ENCODE results near the gene DENND6B.
"Not testable (repeated sequence)": the region's sequence is repeated elsewhere in the genome, so short reads cannot be mapped to it uniquely, and the experiment has no call there.

DENND6B gene

DNA sequence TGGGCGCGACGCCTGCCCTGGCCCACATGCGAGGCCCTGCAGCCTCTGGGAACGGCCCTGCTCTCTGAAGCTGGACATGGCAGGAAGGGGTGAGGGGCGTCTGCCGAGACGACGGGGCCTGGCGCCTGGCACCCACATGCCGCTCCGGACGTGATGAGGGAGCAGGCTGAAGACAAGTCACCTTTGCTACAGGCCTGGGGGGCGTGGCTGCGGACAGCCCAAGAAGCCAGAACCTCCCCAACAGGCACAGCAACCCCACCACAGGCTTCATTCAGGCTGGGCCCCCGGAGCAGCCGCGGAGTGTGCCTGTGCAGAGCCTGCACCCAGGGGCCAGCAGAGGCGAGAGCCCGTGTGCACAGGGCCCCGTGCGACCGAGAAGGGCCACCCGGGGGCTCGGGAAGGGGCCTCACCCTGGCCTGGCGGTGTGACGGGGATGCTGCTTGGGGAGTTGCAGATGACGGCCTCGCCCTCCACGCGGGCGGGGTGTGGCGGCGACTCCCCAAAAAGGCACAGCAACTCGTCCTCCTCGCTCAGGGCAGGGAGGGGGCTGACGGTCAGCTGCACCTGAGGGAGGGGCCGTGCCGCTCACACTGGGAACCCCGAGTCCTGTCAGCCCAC, 40.0 kb downstream of the DENND6B start:
- no peak for DNase-seq (ENCODE audit: low read depth in 2 of 2, low spot score in 1 of 2)

DNA sequence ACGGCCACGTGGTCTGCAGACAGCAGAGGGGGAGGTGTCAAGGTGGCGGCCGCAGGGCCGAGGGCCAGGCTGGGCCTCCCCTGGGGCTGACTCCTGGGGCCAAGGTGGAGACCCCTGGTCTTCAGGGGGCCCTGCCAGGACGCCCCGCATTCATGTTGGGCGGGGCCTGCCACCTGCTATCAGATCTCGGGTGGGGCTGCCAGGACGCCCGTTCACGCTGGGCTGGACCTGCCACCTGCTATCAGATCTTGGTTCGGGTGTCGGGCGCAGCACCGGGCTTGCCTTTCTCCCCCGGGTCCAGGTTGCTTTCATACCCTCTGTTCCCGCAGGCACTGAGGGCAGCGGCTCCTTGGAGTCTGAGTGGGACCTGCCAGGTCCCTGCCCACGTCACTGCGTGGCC, 40.5 kb downstream of the DENND6B start:
- no peak for DNase-seq (ENCODE audit: low read depth in 2 of 2, low spot score in 1 of 2)

DNA sequence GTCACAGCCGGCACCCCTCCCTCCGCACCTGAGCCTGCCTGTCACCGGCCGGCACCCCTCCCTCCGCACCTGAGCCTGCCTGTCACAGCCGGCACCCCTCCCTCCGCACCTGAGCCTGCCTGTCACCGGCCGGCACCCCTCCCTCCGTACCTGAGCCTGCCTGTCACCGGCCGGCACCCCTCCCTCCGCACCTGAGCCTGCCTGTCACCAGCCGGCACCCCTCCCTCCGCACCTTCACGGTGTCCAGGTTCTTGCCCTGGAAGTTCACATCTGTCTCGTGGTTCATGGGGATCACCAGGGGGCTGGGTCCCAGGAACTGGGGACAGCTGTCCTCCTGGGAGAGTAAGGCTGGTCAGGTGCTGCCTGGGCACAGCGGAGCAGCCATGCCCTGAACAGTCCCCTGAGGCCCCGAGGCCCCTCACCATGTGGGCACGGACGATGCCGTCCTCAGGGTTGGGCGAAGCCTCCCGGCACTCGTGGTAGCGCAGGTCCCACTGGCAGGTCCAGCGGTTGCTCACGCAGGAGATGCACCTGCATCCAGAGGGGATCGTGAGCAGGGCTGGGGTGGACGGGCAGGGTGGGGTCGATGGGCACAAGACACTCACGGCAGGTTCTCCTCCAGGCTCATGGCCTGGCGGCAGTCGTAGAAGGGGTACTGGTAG, 41.1 kb downstream of the DENND6B start:
- DNase-seq (ENCODE audit: low read depth in 2 of 2, low spot score in 1 of 2): no peak

DNA sequence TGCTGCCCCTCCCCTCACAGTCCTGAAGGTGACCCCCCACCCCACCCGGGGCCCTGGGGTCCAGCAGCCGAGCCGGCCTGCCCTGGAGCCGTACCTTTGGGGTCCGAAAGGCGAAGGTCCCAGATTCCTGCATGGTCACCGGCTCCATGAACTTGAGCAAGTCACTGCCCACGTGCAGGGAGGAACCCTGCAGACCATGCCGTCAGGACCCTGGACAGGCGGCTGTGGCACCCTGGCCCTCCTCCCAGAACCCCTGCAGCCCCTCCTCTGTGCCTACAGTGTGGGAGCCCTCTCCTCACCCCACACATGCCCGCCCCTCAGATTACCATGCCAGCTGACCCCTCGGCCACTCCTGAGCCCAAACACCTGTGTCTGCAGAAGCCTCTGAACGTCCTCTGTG, 42.3 kb downstream of the DENND6B start:
- no peak for DNase-seq (ENCODE audit: low read depth in 2 of 2, low spot score in 1 of 2)

DNA sequence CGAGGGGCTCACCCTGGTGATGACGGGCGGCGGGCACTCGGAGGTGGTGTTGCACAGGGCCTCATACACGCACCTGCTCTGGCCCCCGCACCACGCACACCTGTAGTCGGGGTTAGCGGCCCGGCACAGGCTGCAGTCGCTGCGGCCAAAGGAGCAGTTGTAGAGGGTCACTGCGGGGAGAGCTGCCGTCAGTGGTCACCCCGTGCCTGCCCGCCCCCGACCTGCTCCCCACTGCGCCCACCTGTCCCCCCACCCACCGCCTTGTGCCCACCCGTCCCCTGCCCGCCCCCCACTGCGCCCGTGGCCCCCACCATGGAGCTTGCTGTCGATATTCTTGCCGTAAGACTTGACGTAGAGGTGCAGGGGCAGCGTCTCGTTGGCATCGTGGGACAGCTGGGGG, 43.0 kb downstream of the DENND6B start:
- DNase-seq (ENCODE audit: low read depth in 2 of 2, low spot score in 1 of 2): no peak

DNA sequence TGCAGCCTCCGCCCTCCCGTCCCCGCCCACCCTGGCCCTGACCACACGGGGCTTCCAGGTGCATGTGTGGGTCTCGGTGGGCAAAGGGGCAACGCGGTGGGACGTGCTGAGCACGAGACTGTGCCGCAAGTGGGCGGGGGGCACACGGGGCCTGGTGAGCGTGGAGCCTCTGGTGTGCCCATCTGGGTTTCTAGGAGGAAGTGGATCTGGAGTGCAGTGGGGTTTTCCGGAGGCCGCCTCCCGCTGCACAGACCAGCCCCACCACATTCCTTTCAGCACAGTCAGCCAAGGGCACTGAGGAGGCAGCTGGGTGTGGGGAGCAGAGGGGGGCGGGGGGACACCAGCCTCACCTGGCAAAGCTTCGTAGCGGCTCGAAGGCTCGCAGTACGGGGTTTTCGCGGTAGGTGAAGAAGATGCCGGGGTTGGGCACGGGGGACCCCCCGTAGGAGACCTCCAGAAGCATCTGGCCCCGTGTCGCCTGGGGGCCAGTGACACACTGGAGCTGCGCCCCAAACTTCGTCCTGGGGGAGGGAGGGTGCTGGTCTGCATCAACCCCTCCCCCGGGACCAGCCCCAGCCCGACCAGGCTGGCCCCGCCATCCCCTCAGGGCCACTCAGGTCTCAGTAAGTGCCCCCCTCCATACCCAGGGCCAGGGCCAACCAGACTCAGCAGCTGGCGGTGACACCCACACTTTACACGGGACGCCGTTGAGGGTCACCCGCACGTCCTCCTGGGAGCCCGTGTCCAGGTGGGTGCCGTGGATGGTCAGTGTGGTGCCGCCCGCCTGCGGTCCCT, 44.3 kb downstream of the DENND6B start:
- no peak for DNase-seq (ENCODE audit: low read depth in 2 of 2, low spot score in 1 of 2)

DNA sequence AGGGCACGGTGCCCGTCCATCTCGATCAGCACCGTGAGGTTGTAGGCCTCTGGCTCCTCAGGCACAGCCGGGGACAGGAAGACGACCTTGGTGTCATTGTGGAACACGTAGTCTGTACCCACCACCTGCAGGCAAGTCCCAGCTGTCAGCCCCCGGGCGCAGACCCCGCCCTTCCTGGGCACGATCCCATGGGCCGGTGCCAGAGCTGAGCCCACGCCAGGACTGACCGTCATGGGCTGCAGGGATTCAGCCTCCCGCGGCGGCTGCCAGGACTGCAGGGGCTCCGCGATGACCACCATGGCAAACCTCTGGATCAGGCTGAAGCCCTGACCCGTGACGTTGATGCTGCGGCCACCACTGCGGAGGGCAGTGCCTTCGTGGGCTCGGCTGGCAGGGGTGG, 44.9 kb downstream of the DENND6B start:
- no peak for DNase-seq (ENCODE audit: low read depth in 2 of 2, low spot score in 1 of 2)

DNA sequence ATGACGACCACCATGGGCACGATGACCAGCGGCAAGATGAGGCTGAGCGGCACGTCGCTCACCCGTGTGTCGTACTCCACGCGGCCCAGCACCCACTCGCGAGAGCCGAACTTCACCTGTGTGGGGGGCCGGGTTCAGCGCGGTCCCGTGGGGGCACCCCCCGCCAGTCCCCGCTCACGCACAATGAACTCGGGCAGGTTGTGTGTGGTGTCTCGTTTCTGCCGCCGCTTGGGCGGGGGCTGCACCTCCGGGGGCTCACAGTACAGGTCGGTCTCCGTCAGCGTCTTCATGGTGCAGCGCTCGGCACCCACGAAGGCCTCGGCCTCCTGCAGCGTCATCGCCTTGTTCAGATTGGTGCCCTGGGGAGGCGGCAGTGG, 45.4 kb downstream of the DENND6B start:
- DNase-seq (ENCODE audit: low read depth in 2 of 2, low spot score in 1 of 2): no peak

DNA sequence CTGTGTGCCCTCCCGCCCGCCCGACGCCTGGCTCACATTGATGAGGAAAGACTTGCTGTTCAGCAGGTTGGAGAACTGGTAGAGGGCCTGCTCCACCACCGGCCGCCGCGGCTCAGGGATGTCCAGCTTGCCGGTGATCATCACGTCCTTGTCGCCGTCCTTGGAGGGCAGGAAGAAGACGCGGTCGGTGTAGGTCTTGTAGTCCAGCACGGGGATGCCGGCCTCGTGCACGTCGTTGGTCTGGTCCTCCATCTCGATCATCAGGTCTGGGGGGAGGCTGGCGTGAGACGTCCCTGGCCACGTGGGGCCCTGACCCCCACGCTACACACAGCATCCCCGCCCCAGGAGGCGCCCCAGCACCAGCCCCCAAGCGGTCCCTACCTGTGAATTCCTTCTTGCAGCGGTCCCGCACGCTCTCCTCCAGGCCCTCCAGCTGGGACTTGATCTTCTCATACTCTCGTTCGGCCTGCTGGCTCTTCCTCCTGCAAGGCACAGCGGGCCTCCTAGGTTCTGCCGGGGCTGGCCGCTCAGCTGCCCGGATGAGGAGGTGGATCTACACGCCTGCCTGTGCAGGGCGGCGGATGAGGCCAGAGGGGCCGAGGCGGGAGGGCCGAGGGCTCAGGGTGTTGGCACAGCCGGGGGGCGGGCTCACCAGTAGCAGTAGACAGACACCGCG, 46.0 kb downstream of the DENND6B start:
- no peak for DNase-seq (ENCODE audit: low read depth in 2 of 2, low spot score in 1 of 2)

DNA sequence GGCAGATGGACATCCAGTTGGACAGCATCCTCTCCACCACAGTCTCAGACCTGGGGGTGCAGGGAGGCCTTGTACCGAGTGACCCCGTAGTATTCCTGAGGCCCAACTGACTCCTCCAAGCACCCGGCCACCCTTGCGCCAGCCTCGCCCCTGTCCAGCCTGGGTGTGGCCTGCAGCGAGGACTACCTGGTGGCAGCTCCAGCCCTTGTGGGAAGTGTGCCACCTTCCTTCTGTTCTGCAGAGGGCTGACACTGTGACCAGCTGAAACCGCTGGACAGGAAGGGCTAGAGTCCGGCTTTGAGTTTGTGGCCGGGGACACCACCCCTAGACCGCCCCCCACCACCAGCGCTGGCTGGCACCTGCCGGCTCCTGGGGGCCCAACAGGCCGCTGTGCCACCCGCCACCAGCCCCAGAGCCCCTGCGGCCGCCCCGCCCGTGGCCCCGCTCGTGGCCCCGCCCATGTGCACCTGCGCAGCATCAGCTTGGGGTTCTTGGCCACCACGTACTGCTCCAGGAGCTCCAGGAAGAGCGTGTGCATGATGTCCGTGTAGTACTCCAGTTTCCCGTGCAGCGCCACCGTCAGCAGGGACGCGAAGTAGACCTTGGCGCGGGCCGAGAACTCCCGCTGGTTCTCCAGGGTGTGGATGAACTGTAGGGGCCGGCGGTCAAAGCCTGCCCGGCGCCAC, 46.6 kb downstream of the DENND6B start:
- no peak for DNase-seq (ENCODE audit: low read depth in 2 of 2, low spot score in 1 of 2)

DNA sequence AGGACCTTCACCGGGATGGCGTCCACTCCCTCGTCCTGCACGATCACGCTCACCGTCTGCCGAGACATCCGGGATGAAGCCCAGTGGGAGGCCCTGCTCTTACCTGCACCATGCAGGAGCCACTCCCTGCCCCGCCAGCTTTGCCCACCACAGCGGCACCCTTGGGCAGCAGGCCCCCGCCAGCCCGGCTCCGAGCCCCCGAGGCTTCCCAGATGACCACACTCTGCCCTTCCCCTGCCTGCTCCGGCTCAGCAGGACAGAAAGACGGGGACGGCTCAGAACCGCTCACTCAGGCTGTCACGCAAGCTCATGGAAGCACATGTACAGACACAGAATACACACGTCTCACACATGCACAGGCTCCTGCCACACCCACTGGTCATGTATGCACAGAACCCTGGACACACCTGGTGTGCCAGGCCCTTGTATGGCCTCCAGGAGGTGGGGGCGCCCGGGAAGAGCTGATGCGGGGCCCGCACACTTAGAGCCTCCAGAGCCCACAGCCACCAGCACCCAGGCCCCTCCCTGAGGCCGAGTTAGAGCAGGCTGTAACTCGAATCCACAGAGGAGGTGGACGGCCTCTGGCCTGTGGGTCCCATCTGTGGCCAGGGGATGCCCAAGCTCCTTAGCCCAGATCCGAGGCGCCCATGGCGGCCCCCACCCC, 47.7 kb downstream of the DENND6B start:
- no peak for DNase-seq (ENCODE audit: low read depth in 2 of 2, low spot score in 1 of 2)

DNA sequence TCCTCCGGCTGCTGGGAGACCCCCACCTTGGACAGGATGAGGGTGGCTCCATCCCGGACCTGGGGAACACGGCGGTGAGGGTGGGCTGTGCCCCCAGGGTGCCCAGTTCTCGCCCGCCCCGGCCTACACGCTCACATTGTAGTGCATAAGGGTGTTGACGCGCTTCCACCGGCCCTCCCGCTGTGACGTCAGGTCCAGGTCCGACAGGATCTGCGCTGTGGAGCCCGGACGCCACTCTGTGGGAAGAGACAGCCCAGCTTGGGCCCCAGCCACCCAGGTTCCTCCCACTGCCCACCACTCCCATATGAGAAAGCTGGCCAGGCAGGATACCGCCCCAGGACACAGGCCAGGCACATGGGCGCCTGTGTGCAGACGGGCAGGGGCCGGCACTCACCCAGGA, 48.4 kb downstream of the DENND6B start:
- DNase-seq (ENCODE audit: low read depth in 2 of 2, low spot score in 1 of 2): no peak

DNA sequence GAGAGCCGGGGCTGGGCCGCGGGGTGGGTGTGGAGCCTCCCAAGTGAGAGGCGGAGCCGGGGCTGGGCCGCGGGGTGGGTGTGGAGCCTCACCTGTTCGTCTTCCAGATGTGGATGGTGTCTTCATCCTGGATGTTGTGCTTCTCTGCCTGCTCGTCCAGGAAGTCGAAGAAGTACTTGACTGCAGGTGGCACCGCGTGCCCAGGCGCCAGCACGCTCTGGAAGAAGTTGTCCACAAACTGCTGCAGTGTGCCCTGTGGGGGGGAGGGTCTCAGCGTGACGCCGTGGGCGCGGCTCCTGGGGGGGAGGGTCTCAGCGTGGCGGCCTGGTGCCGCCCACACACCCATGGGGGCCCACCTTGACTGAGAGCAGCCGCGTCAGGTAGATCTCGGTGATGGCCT, 49.1 kb downstream of the DENND6B start:
- no peak for DNase-seq (ENCODE audit: low read depth in 2 of 2, low spot score in 1 of 2)

DNA sequence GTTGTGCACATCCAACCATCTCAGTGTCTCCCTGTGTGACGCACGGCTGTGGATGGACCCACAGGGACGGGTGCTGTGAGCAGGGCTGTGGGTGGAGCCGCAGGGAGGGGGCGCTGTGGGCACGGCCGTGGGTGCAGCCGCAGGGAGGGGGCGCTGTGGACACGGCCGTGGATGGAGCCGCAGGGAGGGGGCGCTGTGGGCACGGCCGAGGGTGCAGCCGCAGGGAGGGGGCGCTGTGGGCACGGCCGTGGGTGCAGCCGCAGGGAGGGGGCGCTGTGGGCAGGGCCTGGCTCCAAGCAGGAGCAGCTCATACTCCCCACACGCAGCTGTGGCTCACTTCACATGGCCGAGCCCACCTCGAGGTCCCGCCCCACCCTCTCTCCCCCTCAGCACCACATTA, 50.7 kb downstream of the DENND6B start:
- DNase-seq (ENCODE audit: low read depth in 2 of 2, low spot score in 1 of 2): peak in 1 of 2 donors; percentile 12

DNA sequence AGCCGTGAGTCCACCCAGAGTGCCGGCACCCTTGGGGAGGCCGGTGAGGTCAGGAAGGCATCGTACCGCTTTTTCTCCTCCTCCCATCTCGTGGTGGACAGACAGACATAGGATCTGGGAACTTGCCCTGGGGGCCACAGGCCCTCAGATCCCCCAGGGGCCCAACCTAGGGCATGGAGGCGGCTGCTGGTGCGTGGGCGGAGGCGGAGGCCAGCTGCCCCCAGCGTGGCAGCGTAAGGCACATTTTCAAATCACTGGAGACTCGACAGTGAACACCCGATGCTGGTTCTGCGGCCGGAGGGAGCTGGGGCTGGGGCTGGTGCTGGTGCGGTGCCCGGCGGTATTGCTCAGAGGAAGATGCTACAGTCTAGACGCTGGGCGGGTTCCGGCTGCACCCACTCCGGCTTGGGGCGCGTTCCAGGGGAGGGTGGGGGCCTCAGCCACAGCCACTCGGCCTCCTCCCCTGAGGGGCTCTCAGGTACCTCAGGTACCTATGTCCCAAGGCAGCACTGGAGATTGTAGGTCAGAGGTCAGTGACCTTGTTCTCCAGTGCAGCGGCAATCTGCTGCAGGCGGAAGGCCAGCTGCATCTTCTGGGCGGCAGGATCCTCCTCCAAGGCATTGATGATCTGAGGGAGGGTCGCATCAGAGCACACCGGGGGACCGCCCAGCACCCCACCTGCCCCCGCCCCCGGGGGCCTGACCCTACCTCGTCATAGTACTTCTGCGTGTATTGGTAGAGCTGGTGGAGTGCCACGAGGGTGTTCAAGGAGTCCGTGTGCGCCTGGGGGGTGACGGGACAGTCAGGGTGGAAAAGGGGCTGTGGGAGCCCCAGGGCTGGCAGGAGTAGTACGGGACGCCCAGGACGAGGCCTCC, 51.4 kb downstream of the DENND6B start:
- DNase-seq (ENCODE audit: low read depth in 2 of 2, low spot score in 1 of 2): no peak

DNA sequence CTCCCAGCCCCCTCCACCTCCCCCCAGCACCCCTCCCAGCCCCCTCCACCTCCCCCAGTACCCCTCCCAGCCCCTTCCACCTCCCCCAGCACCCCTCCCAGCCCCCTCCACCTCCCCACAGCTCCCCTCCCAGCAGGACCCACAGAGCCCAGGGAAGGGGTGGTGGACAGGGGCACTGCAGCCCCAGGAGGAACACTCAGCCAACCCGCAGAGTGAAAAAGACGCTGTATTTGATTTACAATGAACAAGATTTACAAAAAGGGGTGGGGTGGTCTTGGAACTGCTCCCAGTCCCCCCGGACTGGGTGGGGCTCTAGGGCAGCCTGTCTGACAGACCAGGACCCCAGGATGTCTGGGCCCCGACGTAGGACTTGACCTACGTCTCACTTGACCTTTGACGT, 52.0 kb downstream of the DENND6B start:
- no peak for DNase-seq (ENCODE audit: low read depth in 2 of 2, low spot score in 1 of 2)

DNA sequence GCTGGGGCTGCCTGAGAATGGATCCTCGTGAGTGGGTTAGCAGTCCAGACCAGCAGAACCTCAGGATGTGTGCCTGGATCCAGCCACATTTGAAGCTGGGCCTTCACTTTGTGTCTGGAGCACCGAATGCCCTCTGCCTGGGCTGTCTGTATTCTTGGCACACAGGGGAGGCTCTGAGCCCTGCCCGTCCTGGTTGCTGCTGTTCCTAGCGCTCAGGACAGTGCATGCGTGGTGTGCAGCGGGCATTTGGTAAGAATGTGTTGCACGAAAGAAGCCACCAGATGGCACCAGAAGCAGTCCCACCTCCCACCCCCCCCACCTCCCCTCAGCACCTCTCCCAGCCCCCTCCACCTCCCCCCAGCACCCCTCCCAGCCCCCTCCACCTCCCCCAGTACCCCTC, 52.5 kb downstream of the DENND6B start:
- peak in 1 of 2 donors; percentile 17 for DNase-seq (ENCODE audit: low read depth in 2 of 2, low spot score in 1 of 2)

DNA sequence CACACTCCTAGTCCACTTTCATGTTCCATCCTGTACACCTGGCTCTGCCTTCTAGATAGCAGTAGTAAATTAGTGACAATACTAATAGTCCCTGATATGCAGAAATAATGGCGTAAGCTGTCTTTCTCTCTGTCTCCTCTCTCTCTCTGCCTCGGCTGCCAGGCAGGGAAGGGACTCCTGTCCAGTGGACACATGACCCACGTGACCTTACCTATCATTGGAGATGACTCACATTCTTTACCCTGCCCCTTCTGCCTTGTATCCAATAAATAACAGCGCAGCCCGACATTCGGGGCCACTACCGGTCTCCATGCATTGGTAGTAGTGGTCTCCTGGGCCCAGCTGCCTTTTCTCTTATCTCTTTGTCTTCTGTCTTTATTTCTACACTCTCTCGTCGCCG, 53.0 kb downstream of the DENND6B start:
- DNase-seq (ENCODE audit: low read depth in 2 of 2, low spot score in 1 of 2): not testable (repeated sequence)

DNA sequence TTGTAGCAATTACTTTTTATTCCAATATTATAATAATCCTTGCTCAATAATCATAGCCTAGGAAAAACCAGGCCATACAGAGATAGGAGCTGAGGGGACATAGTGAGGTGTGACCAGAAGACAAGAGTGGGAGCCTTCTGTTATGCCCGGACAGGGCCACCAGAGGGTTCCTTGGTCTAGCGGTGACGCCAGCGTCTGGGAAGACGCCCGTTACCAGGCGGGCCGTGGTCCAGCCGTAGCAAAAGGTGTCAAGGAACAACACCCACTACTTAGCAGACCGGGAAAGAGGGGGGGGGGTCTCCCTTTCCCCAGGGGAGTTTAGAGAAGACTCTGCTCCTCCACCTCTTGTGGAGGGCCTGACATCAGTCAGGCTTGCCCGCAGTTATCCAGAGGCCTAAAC, 53.5 kb downstream of the DENND6B start:
- DNase-seq (ENCODE audit: low read depth in 2 of 2, low spot score in 1 of 2): not testable (repeated sequence)
